Breast epithelium (tissue), 3 donors: ENCODE data around the gene MACROD2.

Experiments
- CTCF ChIP-seq, 3 donors: fragments of 450-650 bp; IDR thresholded peaks; one replicate each; pipeline ENCODE4 v1.5.1; 2016 to 2017; ENCODE audit warnings: antibody characterized with exemption in 3 of 3, mild to moderate bottlenecking in 3 of 3, moderate library complexity in 3 of 3
- POLR2A ChIP-seq: fragments of 450-650 bp; IDR thresholded peaks from one replicate; pipeline ENCODE4 v1.6.1; 2016; ENCODE audit warnings: antibody characterized with exemption, mild to moderate bottlenecking, moderate library complexity
- POLR2AphosphoS5 ChIP-seq, 3 donors: sonication (generic); formaldehyde crosslinking; IDR thresholded peaks; one replicate each; pipeline ENCODE4 v1.6.1; 2017; ENCODE audit warnings: antibody characterized with exemption in 3 of 3

DNA sequence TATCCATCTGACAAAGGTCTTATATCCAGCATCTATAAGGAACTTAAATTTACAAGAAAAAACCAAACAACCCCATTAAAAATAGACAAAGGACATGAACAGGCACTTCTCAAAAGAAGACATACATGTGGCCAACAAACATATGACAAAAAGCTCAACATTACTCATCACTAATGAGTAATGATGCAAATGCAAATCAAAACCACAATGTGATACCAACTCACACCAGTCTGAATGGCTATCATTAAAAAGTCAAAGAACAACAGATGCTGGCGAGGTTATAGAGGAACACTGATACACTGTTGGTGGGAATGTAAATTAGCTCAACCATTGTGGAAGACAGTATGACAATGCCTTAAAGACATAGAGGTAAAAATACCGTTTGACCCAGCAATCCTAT is 13.9 kb downstream of the MACROD2 start:
- TF ChIP-seq CTCF (IDR thresholded peaks at IDR 0.05) (no peak), POLR2A (no peak), POLR2AphosphoS5 (IDR thresholded peaks at IDR 0.05) (no peak)
